Jurkat, Clone E6-1 (cell line): ENCODE measurements around the gene GPR157.

Experiments
- DNase-seq: peaks from one replicate; pipeline ENCODE4 v3.0.0-alpha.2; 2011; ENCODE audit warnings: low read depth, low spot score
- H3K4me3 ChIP-seq: 2 replicates; pipeline ENCODE4 v1.5.1; 2011; ENCODE audit warnings: mild to moderate bottlenecking, low read length, control low read depth, moderate library complexity

The GPR157 gene

DNA sequence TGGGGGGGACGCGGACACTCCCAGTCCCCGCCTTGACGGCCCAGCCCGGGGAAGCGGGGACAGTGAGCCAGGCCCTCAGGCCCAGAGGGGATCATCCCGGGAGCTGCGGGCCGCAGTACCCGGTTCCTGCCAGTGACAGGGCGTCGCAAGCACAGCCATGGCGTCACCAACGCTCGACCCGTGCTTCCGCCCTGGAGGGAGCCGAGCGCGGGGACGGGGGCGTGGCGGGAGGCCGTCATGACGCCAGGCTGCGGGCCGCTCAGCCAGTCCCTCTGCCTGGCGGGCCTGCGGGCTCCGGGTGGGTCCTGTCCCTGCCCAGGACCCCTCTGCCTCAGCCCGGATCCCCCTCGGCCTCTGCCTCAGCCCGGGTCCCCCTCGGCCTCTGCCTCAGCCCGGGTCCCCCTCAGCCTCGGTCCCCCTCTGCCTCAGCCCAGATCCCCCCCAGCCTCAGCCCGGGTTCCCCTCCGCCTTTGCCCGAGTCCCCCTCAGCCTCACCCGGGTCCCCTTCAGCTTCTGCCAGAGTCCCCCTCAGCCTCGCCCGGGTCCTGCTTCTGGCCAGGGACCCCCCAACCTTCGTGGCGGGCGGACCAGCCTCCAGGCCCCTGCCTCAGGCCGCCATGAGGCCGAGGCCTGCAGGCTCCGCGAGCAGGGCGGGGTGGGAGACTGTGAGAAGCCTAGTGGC lies 57.2 kb downstream of the GPR157 start:
- DNase-seq, result no peak
- no peak overlapping the region for H3K4me3 ChIP-seq

DNA sequence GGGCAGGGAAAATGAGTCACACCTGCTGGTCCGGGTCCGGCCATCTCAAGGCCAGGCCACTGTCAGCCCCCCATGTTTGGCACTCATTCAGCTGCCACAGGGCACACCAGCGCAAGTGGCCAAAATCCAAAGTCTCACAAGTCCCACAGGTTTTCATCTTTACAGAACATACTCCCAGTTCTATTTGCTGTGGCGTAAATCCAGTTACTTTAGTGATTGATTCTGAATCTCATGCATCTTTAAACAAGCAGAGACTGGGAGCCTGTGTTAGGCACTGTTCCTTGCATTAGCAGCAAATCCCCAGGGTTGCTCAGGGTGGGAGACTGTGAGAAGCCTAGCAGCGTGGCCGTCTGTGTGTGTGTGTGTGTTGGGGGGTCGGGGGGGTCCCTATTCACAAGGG lies 58.4 kb downstream of the GPR157 start:
- no peak for DNase-seq
- no peak overlapping the region for H3K4me3 ChIP-seq

DNA sequence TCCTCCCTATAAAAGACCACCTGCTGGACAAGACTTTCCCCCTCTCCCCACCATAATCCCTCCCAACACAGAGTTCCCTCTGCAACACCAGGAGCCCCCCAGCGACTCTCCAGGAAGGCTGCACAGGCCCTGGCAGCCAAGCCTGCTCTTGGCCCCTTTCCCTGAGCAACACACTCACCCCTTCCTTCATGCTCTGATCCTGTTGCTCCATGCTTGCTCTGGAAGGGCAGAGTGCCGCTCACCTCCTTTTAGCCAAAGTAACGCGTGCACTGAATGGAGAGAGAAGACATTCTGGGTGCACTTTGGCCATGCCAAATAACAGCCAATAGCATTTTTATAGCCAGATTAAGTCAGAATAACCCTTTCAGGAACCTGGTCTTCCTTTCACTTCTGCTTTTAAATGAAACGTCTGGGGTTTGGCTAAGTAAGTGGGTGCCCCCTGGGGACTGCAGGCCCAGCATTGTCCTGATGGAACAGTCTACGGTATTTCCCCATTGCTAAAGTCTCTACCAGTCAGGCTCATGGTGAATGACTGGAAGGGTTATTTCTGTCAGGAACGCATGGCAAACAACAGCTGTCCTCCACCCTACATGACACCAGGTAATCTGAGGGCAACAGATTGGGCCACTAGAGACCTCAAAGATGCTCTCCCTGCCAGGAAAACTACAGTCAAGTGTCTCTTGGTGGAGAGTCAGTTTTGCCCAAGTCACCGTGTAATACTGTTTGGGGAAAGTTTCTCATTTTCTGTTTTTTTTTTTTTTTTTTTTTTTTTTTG lies 59.4 kb downstream of the GPR157 start, which contains the start of gene SLC2A5:
Gene SLC2A5, minus strand, starts transcription at position 310 of the 775 bp plus-strand sequence. Its CDS starts 99 bp downstream, at position 211.
- H3K4me3 ChIP-seq, result no peak within 1 kb of the TSS
- no peak for DNase-seq

DNA sequence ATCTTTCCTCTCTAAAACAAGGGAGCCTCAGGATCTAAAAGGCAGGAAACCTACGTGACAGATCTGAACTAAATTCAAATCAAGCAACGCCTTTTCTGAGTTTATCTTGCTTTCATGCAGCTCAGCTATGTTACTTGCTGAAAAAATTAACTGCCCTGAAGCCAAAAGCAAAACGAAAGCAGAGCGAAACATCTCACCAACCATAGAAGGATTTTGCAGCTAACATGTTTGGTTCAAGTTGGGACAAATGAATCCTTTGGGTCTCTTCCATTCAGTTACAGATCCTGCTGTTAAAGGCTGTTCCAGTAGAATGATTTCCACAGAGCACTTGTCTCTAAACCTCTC lies 59.9 kb downstream of the GPR157 start:
- H3K4me3 ChIP-seq, result no peak overlapping the region
- no peak for DNase-seq

DNA sequence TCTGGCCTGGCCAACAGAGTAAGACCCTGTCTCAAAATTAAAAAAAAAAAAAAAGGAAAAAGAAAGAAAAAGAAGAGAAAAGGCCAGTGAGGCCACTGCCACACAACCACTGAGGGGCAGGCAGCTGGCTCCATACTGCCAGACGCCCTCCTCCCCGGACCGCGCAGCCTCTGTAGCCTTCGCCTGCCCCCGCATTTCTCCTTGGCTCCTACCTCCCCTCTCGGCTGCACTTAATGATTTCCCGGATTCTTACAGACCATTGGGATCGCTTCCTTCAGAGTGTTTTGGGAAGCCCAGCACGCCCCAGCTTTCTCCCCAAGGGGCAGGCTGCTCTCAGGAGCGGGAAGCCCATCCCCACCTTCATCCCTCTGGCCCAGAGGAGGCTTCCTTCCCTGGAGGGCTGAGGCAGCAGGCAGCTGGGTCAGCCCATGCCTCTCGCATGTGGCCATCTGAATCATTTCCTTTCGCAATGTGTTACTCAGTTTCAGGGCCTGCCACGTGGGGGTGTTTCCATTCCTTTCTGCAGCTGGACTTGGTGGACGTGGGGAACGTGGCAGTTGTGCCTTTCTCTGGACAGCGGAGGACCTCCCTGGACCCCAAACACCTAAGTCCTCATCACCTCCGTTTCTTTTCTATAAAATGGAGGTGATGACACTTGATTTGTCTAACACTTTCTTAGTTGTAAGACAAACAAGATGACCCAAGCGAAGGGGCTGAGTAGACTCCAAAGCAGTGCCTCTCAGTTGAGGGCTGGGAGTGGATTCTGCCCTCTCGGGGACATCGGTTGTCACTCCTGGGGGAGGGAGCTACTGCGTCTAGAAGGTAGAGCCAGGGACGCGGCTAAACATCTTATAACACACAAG lies 61.7 kb downstream of the GPR157 start:
- no peak overlapping the region for H3K4me3 ChIP-seq
- DNase-seq, result no peak

DNA sequence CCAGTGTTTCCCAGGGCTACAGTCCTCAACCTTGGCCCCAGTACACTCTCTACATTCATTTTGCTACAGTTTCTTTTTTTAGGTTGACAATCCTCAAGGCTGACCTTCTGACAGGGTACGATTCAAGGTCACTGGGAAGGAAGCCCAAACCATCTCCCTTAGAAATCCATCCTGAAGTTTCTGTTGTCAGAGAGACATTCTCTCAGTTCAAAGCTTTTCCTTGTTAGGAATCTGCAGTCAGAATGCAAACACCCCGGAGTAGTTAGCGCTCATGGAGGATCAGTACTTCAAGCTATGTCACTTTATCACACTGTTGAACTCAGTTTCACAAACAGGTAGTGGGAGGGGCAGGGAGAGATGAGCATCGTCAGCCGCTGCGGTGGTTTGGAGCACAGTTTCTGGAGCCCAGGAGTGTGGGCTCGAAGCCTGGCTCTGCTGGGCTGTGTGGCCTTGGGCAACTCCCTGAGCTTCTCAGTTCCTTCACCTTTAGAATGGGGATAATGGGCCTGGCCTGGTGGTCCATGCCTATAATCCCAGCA lies 63.6 kb downstream of the GPR157 start:
- no peak for DNase-seq
- no peak overlapping the region for H3K4me3 ChIP-seq

DNA sequence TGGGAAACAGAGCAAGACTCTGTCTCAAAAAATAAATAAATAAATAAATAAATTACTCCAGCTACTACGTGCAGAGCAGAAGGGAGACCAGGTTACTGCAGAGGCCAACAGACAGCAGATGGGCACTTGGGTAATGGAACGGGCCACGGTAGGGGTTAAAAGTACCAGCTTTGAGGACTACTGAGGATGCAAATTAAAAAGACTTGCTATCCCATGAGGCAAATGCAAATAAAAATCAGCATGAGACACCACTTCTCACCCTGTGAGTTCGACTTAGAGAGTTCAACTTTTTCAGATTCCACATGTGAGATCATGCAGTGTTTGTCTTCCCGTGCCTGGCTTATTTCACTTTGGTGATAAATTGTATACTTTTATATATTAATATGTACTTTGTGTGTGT lies 66.1 kb downstream of the GPR157 start:
- H3K4me3 ChIP-seq, result no peak overlapping the region
- no peak for DNase-seq

DNA sequence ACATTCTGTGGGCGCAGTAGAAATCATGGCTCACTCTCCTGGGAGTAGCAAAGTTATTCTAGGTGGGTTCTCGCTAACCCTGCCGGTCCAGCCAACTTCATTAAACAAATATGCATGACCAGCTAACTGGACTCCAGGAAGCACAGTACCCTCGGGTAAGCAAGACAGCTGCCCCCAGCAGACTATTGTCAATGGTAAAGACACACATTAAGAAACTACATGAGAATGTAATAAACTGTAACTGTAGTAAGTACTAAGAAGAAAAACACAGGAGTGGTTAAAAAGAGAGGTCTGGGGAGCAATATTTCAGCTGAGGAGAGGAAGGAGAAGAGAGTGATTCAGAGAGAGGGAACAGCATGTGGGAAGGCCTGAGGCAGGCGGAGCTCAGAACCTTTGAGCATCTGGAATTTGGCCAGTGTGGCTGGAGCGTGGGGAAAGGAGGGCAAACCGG lies 66.9 kb downstream of the GPR157 start:
- H3K4me3 ChIP-seq, result no peak overlapping the region
- no peak for DNase-seq

DNA sequence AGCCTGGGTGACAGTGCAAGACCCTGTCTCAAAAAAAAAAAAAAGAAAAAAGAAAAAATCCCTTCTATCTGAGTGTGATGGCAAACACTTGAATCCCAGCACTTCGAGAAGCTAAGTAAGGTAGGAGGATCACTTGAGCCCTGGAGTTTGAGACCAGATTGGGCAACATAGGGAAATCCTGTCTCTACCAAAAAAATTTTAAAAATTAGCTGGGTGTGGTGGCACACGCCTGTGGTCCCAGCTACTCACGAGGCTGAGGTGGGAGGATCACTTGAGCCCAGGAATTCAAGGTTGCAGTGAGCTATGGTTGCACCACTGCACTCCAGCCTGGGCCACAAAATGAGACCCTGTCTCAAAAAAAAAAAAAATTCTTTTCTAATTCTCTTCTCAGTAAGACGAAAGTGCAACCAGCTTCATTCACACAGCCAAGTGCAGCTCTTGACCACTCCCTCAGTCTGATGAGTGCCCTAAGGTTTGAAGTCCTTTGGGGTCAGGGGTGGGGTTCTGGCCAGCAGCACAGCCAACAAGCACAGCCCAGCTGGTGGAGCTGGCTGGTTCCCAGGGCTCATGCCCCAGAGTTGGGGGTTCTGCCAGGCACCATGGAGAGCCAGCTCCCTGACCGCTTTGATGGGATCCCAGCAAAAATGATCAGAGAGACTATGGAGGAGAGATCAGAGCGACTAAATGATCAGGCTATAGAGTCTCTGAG lies 67.5 kb downstream of the GPR157 start:
- DNase-seq, result no peak
- H3K4me3 ChIP-seq, result no peak overlapping the region

DNA sequence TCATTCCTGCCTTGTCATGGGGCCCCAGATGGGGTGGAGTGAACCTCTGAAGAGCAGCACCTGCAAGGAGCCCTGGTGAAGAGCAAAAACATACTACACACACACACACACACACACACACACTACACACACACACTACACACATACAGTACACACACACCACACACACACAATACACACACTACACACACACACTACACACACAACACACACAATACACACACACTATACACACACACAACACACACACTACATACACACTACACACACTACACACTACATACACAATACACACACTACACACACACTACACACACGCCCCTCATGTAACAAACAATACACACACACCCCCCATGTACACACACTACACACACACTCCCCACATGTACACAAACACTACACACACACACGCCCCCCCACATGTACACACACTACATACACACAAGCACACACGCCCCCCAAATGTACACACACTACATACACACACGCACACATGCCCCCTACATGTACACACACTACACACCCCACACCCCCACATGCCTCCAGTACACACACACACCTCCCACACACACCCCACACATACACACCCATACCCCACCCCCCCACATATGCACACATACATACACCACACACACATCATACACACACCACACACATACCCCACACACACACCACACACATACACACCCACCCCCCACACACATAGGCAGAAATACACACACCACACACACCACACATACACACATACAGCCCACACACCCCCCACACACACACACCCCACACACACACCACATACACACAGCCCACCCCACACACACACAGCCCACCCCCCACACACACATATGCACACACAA lies 68.8 kb downstream of the GPR157 start:
- H3K4me3 ChIP-seq, result no peak overlapping the region
- DNase-seq, result no peak

DNA sequence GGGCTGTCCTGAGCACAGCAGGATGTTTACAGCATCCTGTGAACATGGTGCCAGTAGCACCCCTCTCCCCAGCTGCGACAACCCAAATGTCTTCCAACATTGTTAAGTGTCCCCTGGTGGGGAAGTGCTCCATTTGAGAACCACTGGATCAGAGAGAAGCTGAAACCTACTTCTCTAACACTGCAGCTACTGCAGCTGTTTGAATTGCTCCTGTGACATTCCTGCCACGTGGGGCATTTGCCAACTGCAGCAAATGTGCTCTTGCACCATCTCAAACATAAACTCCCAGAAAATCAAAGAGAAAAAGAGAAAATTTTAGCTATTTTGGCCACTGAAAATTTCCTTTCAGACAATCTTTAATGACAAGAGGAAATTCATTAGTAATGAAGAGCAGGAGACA lies 70.4 kb downstream of the GPR157 start:
- no peak for DNase-seq
- no peak overlapping the region for H3K4me3 ChIP-seq

DNA sequence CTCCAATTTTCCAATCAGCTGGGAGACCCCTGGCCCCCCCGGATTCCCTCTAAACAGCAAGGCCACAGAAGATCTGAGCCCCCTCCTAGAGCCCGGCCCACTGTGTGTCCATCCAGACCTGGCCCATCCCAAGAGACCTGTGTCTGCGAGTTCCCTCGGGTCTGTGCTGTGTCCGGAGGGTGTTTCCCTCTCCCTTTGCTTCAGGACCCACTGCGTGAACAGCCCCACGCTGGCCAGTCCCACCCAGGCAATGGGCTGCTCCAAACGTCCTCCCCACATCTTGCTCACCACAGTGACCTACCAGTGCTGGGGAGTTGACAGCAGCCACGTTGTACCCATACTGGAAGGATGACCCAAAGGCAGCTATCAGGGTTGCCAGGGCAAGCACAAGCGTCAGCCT lies 71.1 kb downstream of the GPR157 start:
- no peak for DNase-seq
- no peak overlapping the region for H3K4me3 ChIP-seq

DNA sequence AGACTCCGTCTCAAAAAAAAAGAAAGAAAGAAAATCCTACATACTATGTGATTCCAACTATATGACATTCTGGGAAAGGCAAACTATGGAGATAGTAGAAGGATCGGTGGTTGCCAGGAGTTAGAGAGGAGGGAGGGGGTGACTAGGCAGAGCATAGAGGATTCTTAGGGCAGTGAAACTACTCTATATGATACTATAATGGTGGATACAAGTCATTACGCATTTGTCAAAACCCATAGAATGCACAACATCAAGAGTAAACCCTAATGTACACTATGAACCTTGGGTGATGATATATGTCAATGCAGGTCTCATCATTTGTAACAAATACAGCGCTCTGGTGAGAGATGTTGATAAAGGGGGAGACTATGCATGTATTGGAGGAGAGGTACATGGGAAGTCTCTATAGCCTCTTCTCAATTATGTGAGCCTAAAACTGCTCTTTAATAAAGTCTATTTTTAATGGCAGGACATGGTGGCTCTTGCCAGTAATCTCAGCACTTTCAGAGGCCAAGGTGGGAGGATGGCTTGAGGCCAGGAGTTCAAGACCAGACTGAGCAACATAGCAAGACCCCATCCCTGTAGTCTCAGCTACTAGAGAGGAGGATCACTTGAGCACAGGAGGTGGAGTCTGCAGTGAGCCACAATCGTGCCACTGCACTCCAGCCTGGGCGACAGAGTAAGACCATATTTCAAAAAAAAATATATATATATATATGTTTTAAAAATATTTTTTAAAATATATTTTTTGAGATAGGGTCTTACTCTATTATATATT lies 76.4 kb downstream of the GPR157 start:
- DNase-seq, result no peak
- H3K4me3 ChIP-seq, result no peak overlapping the region

DNA sequence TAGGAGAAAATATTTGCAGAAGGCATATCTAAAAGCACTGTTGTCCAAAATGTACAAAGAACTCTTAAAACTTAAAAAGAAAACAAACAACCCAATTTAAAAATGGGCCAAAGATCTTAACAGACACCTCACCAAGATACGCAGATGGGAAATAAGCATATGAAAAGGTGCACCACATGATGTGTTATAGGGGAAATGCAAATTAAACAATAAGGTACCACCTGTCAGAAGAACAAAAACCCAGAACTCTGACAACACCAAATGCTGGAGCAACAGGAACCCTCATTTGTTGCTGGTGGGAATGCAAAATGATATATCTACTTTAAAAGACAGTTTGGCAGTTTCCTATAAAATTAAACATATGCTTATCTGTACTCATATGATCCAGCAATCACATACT lies 77.5 kb downstream of the GPR157 start:
- H3K4me3 ChIP-seq, result no peak overlapping the region
- no peak for DNase-seq

DNA sequence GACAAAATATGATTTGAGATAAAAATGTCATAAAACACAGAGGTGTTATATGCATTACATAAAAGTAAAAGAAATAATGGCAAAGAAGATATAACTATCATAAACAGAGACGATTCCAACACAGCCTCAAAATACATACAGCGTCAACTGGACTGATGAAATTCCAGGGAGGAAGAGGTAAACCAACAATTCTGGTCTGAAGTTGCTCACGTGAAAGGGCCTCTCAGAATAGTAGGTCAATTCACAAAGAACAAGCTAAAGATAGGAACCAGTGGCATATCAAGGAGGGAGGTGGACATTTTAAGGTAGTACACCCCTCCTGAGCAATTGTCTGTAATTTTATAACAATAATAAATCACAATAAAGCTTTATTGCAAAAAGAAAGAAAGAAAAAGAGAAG lies 78.1 kb downstream of the GPR157 start:
- H3K4me3 ChIP-seq, result no peak overlapping the region
- no peak for DNase-seq
